BE2C (cell line): ENCODE data around the gene SYT15.
"Not testable (repeated sequence)": the region's sequence is repeated elsewhere in the genome, so short reads cannot be mapped to it uniquely, and the experiment has no call there.

ENCODE experiments used
- DNase-seq: peaks from one replicate; pipeline ENCODE4 v3.0.0-alpha.2; 2020
- H3K27me3 ChIP-seq: fragments of 250-450 bp; sonication (Bioruptor Pico); 2 replicates; pipeline ENCODE4 v1.5.1; 2020; ENCODE audit warnings: mild to moderate bottlenecking
- H3K36me3 ChIP-seq: fragments of 250-450 bp; sonication (Bioruptor Pico); 2 replicates; pipeline ENCODE4 v1.5.1; 2020; ENCODE audit warnings: mild to moderate bottlenecking
- H3K4me1 ChIP-seq: fragments of 250-450 bp; sonication (Bioruptor Pico); 2 replicates; pipeline ENCODE4 v1.5.1; 2020
- H3K4me3 ChIP-seq: 2 replicates; pipeline ENCODE4 v1.5.1; 2011; ENCODE audit warnings: low read depth, low read length
- H3K9me3 ChIP-seq: fragments of 250-450 bp; sonication (Bioruptor Pico); 2 replicates; pipeline ENCODE4 v1.5.1; 2020

SYT15 gene

DNA sequence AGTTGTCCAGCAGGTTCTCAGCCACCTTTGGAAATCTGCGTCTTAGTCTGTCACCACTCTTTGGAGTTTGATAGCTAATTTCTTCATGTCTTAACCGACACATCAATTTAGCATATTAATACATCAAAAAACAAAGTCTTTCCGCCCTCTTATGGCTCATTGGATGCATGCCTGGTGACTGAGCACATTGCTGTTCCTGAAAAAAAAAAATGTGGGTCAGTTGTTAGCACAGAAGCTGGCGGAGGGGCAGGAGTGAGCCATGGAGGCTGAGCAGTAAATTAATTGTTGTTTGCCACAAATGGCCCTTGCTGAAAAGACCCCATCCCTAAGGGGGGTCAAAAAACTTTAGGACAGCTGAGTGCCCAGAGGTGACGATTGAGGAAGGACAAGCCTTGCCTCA, 5.6 kb upstream of the SYT15 start:
- H3K36me3 ChIP-seq, H3K27me3 ChIP-seq, H3K9me3 ChIP-seq, DNase-seq, H3K4me3 ChIP-seq, H3K4me1 ChIP-seq: not testable (repeated sequence)

DNA sequence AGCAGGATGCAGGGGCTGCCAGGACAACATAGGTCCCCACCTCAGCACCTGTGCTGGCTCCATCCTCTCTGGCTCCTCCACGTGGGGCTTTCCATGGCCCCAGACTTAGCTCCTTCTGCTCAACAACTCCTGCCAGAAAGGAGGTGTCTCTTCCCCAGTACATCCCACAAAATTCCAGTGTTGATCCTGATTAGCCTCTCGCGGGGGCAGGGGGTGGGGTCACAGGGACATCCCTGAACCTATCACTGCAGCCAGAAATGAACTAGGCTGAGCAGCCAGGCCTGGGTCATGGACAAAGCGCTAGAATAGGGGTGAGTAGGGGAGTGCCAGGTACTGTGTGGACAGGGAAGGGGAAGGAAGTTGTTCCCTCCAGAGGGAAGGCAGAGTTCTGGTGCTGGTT, 5.0 kb upstream of the SYT15 start:
- not testable (repeated sequence) for H3K36me3 ChIP-seq, H3K4me1 ChIP-seq, DNase-seq, H3K9me3 ChIP-seq, H3K27me3 ChIP-seq, H3K4me3 ChIP-seq

DNA sequence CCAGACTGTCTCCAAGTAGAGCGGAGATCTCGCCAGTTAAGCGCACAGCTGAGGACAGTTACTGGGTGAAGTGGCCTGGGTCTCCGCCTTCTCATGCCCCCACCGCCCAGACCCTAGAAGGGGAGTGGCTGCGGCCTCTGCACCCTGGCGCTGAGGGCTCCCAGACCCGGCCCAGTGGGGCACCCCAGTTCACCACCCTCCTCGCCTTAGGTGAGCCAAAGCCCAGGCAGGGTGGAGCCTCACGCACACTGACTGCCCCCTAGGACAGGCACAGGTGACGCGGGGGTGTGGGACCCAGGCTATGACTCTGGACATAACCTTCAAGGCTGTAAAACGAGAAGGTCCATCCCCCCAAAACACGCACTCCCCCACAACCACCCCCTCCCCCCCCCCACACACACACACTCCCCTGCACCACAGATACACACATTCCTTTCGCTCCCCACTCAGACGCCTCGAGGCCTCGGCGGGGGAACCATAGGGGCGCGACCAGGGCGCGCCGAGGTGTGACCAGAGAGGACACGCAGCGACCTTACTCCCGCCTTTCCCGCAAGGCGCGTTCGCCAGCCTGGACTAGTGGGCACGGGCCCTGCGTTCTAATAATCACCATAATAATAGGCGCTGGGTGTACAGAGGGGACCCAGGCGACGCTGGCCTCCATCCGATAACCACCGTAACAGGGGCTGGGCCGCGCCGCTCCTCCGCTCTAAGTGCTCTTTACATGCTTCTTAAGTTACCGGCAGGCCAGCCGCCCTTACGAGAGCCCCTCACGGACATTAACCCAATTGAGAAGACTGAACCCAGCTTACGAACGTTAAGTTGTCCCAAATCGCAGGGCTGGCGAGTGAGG, 1.1 kb upstream of the SYT15 start:
- H3K36me3 ChIP-seq, H3K9me3 ChIP-seq, H3K27me3 ChIP-seq, DNase-seq, H3K4me3 ChIP-seq, H3K4me1 ChIP-seq: not testable (repeated sequence)

DNA sequence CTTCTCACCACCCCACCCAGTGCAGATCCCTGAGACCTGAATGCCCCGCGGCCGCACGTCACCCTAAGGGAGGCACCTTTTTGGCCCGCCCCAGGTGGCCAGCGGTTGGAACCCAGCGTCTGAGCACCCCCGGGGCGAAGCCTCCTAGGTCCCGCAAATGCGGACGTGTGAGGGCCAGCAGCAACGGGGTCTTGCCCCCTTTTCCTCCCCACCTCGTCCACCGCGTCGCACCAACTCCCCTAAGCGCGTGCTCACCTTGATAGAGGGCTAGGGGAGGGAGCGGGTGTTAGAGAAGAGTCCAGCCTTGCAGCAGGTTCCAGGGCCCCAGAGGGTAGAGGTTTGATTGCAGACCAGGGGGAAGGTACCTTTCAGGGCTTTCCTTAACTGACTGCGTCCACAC, 450 bp downstream of the SYT15 start:
- not testable (repeated sequence) for H3K9me3 ChIP-seq, H3K36me3 ChIP-seq, H3K4me3 ChIP-seq

GRCh38 chr10:46581997-46582396, 3.1 kb downstream of the SYT15 start:
- not testable (repeated sequence) for H3K4me3 ChIP-seq, H3K27me3 ChIP-seq, H3K36me3 ChIP-seq, DNase-seq, H3K4me1 ChIP-seq, H3K9me3 ChIP-seq

More for the DNA sequence above, 450 bp downstream of the SYT15 start:
- DNase-seq, H3K4me1 ChIP-seq, H3K27me3 ChIP-seq: not testable (repeated sequence)

DNA sequence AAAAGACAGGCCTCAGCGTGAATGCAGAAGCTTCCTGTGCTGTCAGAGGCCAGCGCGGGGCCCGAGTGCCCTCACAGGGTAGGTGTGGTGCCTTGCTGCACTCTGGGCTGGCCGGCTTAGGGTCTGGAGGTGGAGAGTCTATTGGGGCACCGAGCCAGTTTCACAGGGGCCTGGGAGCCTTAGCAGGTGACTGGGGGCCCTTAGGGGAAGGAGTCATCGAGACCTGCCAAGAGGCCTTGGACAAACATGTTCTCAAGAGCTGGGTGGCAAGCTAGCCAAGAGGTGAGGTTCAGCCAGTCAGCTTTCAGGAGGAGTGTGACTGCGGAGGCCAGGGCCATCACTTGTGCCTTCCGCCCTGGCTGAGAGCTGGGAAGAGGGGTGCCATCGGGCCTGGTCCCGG, 3.6 kb downstream of the SYT15 start:
- H3K27me3 ChIP-seq, H3K36me3 ChIP-seq, DNase-seq, H3K4me3 ChIP-seq, H3K9me3 ChIP-seq, H3K4me1 ChIP-seq: not testable (repeated sequence)

- not testable (repeated sequence) for H3K4me3 ChIP-seq, DNase-seq, H3K27me3 ChIP-seq, H3K4me1 ChIP-seq, H3K9me3 ChIP-seq, H3K36me3 ChIP-seq
These were observed 5.3 kb downstream of the SYT15 start for GRCh38 chr10:46584196-46584595.

- not testable (repeated sequence) for H3K4me1 ChIP-seq, H3K9me3 ChIP-seq, H3K36me3 ChIP-seq, H3K4me3 ChIP-seq, H3K27me3 ChIP-seq, DNase-seq
These were observed 6.3 kb downstream of the SYT15 start for GRCh38 chr10:46585246-46585645.

DNA sequence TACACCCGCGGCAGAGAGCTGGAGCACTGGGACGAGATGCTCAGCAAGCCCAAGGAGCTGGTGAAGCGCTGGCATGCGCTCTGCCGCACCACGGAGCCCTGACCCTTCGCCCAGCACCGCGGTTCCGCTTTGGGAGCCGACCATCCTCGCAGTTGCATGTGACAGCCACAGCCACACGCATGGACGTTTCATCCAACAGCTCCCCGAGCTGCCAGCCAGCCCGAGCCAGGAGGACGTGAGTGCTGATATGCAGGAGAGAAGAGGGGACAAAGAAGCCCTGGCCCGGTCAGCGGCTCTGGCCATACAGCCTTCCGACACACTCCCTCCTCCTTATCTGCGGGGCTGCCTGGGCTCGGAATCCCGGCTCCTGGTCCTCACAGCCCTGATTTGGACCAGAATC, 8.6 kb downstream of the SYT15 start:
- H3K4me3 ChIP-seq, H3K4me1 ChIP-seq, H3K27me3 ChIP-seq, DNase-seq, H3K9me3 ChIP-seq, H3K36me3 ChIP-seq: not testable (repeated sequence)

DNA sequence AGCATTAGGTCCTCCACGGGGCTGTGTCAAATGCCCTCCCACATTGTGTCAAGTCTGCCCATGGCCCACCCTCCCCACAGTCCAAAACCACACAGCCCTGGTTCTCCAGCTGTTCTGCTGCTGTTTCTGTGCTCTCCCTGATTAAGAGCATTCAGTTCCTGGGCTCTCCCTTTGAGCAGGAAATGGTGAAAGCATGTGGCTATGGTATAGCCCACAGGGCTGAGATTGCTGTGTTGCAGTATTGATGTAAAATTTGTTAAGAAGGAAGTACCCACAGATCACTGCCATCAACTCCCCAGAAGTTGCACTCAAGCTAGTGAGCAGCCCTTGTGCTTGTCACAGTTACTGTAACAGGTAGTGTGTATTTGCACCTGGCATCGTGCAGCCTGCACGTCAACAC, 9.3 kb downstream of the SYT15 start:
- not testable (repeated sequence) for H3K4me1 ChIP-seq, H3K27me3 ChIP-seq, H3K4me3 ChIP-seq, H3K9me3 ChIP-seq, DNase-seq, H3K36me3 ChIP-seq

DNA sequence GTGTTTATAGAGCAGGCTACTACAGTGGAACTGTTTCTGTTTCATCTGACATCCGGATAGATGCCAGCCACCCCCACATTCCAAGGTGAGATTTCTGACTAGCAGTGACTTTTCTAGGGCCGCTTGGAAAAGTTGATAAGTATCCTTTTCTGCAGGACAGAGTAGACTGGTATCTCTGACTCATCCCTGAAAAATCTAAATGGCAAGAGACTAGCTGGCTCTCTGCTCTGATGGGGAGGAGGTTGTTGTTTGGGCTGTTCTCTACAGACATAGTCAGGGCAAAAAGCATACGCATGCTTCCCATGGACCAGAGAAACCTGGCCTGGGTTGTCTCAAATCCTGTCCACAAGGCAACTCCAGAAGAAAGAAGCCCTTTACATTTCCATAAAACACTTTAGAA, 10.7 kb downstream of the SYT15 start:
- not testable (repeated sequence) for H3K9me3 ChIP-seq, DNase-seq, H3K27me3 ChIP-seq, H3K4me3 ChIP-seq, H3K36me3 ChIP-seq, H3K4me1 ChIP-seq

DNA sequence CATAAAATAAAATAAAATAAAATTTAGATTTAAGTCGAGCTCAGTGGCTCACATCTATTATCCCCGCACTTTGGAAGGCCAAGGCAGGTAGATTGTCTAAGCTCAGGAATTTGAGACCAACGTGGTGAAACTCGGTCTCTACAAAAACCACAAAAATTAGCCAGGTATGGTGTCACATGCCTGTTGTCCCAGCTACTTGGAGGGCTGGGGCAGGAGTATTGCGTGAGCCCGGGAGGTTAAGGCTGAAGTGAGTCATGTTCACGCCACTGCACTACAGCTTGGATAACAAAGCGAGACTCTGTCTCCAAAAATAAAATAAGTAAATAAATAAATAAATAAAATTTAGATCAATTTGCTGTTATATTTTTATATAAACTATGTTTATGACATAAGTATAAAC, 12.1 kb downstream of the SYT15 start:
- not testable (repeated sequence) for H3K9me3 ChIP-seq, H3K36me3 ChIP-seq, H3K27me3 ChIP-seq, H3K4me1 ChIP-seq, DNase-seq, H3K4me3 ChIP-seq

DNA sequence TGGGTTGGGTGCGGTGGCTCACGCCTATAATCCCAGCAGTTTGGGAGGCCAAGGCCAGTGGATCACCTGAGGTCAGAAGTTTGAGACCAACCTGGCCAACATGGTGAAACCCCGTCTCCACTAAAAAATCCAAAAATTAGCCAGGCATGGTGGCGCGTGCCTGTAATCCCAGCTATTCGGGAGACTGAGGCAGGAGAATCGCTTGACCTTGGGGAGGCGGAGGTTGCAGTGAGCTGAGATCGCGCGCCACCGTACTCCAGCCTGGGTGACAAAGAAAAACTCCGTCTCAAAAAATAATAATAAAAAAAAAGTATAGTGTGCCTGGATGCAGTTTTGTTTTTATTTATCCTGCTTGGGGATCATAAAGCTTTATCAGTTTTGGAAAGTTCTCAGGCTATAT, 14.4 kb downstream of the SYT15 start:
- DNase-seq, H3K27me3 ChIP-seq, H3K4me1 ChIP-seq, H3K36me3 ChIP-seq, H3K9me3 ChIP-seq, H3K4me3 ChIP-seq: not testable (repeated sequence)

- not testable (repeated sequence) for H3K27me3 ChIP-seq, H3K4me3 ChIP-seq, H3K36me3 ChIP-seq, H3K9me3 ChIP-seq, DNase-seq, H3K4me1 ChIP-seq
These were observed 15.6 kb downstream of the SYT15 start for GRCh38 chr10:46594453-46595063.

DNA sequence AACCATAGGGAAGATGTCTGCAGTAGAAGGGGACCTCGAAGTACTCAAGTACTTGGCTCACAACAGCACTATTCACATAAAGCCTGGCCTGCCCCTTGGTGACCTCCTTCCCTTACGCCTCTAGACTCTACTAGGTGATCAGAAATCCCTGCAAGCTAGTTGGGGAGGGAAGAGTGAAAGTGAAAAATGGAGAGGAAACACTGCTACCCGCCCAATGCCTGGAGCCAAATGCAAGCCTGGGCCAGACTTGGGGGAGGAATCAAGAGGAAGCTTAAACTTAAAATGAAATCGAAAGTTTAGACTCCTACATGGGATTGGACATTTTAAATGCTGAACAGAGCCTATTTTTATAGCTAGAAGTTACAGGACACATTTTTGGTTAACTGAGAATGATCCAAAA, 17.6 kb downstream of the SYT15 start:
- not testable (repeated sequence) for H3K27me3 ChIP-seq, H3K4me3 ChIP-seq, H3K36me3 ChIP-seq

More for the DNA sequence above, 17.6 kb downstream of the SYT15 start:
- H3K9me3 ChIP-seq, DNase-seq, H3K4me1 ChIP-seq: not testable (repeated sequence)
